Measurements from ENCODE around the gene CDH22. TPM values are rescaled to one million over a fixed set of nuclear protein-coding genes. Genes with fewer than 3 reads are reported as not detected.
A peak's percentile ranks its signal among the peaks of the same experiment; 100 is the strongest.

The CDH22 gene
- total RNA-seq, 3 donors from 2014 or later: 0.15 to 0.66 (median 0.16) TPM

DNA sequence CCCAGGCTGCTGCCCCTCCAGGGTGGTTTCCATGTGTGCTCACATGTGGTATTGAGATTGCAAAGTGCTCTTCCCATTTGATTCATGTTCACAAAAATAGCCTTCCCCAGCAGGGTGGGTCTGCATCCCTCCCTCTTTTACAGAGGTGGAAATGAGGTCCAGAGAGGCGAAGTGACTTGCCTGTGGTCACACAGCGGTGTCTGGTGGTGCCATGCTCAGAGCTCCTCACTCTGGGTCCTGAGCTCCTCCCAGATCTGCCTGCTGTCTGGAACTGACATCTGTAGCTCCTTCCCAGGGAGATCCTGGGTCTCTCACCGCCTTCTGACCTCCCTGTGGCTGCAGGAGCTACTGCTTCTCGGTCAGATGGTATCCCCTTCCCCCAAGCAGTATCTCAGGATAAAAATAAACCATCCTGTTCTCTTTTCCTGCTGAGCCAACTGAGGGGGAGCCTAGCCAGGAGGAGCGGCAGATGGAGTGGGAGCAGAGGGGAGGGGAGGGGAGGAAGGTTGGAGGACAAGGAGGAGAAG is 178.3 kb downstream of the CDH22 start:
- TF ChIP-seq POLR2A (IDR thresholded peaks at IDR 0.05): no peak
- TF ChIP-seq POLR2AphosphoS5 (IDR thresholded peaks at IDR 0.05): no peak
- peak in 1 of 2 donors; percentile 10 for DNase-seq (ENCODE audit: low spot score in 2 of 2)
- Histone ChIP-seq H3K27me3 (no peaks in the 10 kb centered on the region), H3K9me3 (no peaks in the 10 kb centered on the region), H3K4me1 (peaks cover 0 to 13% of the 10 kb centered on the region in 2 donors), H3K27ac (no peak overlapping the region), H3K4me3 (no peak overlapping the region), H3K36me3 (no peaks in the 10 kb centered on the region)
- intact Hi-C loops (cut with DNase I; ENCODE audit: low total_unique reads): no loop called here

DNA sequence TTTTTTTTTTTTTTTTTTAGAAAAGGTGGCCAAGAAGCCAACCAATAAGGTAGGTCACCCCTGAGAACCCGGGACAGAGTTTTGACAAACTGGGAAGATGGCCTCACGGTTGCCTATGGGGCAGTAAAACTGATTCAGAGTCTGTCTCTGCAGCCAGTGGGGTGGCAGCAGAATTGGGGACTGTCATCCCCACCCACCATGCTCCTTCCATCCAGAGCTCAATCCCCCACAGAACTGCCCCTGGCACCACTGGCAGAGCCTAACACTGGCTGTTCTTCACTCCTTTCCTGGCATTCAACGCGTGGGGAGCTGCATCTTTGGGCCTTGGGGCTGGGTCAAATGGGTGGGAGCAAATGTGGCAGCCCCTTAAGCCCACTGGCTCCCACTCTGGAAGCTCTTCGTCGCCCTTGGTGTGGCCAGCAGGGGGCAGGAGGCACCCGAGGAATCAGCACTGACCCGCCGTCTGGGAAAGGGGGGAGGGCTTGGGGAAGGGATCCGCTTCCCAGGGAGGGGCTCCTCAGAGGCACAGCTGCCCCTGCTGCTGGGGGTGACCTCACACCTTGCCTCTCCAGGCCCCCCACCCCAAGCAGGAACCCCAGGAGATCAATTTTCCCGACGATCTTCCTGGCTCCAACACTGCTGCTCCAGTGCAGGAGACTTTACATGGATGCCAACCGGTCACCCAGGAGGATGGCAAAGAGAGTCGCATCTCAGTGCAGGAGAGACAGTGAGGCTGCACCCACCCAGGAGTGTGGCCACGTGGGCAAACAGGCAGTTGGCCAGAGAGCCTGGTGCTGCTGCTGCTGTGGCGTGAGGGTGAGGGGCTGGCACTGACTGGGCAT is 179.8 kb downstream of the CDH22 start:
- Histone ChIP-seq H3K27me3 (no peaks in the 10 kb centered on the region), H3K9me3 (no peaks in the 10 kb centered on the region), H3K27ac (no peak overlapping the region), H3K4me1 (peaks cover 0 to 13% of the 10 kb centered on the region in 2 donors), H3K4me3 (no peak overlapping the region), H3K36me3 (no peaks in the 10 kb centered on the region)
- intact Hi-C loops (cut with DNase I; ENCODE audit: low total_unique reads): no loop called here
- peak in 1 of 2 donors; percentile 50 for DNase-seq (ENCODE audit: low spot score in 2 of 2)
- TF ChIP-seq, protein P1, sequence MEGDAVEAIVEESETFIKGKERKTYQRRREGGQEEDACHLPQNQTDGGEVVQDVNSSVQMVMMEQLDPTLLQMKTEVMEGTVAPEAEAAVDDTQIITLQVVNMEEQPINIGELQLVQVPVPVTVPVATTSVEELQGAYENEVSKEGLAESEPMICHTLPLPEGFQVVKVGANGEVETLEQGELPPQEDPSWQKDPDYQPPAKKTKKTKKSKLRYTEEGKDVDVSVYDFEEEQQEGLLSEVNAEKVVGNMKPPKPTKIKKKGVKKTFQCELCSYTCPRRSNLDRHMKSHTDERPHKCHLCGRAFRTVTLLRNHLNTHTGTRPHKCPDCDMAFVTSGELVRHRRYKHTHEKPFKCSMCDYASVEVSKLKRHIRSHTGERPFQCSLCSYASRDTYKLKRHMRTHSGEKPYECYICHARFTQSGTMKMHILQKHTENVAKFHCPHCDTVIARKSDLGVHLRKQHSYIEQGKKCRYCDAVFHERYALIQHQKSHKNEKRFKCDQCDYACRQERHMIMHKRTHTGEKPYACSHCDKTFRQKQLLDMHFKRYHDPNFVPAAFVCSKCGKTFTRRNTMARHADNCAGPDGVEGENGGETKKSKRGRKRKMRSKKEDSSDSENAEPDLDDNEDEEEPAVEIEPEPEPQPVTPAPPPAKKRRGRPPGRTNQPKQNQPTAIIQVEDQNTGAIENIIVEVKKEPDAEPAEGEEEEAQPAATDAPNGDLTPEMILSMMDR (IDR thresholded peaks at IDR 0.05): peak in 2 of 3 donors; percentile 29 to 39
- TF ChIP-seq POLR2AphosphoS5 (IDR thresholded peaks at IDR 0.05): no peak
- TF ChIP-seq POLR2A (IDR thresholded peaks at IDR 0.05): no peak

DNA sequence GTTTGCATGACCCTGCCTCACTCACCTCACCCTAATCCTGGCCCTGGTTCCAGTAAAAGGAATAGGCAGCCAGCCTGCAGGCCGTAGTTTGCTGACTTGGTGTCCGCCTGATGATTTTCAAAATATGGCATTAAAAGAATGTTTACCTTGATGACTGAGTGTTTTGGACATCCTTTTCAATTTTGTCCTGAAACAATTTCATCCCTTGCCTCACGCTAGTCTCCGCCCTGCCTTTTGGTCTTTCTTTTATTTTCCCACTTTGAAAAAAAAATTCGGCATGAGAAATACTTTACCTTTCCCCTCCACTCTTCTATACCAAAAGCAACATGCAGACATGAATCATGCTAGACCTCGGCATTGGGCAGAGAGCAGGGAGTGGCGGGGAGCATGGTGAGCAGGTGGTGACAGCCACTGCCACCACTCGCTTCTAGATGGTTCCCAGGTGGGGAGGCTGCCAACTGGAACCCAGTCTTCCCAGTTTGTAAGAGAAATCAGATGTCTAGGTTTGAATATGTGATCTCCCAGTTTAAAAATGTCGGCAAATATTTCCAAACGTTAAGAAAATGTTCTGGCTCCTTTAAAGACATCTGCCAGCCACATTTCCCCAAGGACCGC is 180.8 kb downstream of the CDH22 start:
- H3K4me3 ChIP-seq: no peak overlapping the region
- DNase-seq (ENCODE audit: low spot score in 2 of 2): peak in 1 of 2 donors; percentile 25
- H3K4me1 ChIP-seq: peaks cover 0 to 13% of the 10 kb centered on the region in 2 donors
- H3K27ac ChIP-seq: no peak overlapping the region
- TF ChIP-seq POLR2AphosphoS5 (IDR thresholded peaks at IDR 0.05) (no peak), POLR2A (IDR thresholded peaks at IDR 0.05) (no peak)
- TF ChIP-seq, protein P1 (IDR thresholded peaks at IDR 0.05): no peak
- no peaks in the 10 kb centered on the region for H3K9me3 ChIP-seq
- intact Hi-C loops (cut with DNase I; ENCODE audit: low total_unique reads): no loop called here
- H3K36me3 ChIP-seq: no peaks in the 10 kb centered on the region
- H3K27me3 ChIP-seq: no peaks in the 10 kb centered on the region

DNA sequence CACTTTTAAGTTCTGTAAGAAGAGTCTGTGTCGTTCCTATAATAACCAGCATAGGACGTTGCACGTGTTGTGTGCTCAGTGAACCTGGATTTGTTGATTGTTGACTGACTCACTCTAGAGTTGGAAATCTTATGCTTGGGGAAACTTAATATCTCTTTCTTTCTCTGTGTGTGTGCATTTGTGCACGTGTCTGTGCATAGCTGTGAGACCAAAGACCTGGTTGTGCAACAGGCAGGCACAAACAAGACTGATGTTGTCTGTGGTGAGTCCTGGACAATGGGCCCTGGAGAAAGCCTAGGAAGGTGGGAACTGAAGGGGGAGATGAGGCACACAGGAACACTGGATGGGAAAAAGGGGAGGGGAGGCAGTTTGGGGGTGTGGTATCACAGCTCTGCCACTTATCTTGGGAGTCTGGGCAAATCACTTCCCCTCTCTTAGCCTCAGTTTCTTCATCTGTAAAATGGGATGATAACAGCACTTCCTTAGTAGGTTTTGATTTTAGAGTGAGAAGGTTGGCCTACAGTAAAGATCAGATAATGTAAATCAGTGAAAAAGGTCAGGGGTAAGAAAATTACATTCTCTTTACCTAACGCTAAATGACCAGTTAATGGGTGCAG is 181.8 kb downstream of the CDH22 start:
- intact Hi-C loops (cut with DNase I; ENCODE audit: low total_unique reads): no loop called here

More for the DNA sequence above, 181.8 kb downstream of the CDH22 start:
- Histone ChIP-seq H3K9me3 (no peaks in the 10 kb centered on the region), H3K4me3 (no peak overlapping the region), H3K27ac (no peak overlapping the region), H3K27me3 (no peaks in the 10 kb centered on the region), H3K4me1 (peaks cover 1 to 3% of the 10 kb centered on the region in 2 donors), H3K36me3 (no peaks in the 10 kb centered on the region)
- TF ChIP-seq POLR2A (IDR thresholded peaks at IDR 0.05) (no peak), POLR2AphosphoS5 (IDR thresholded peaks at IDR 0.05) (no peak)
- TF ChIP-seq, protein P1 (IDR thresholded peaks at IDR 0.05): no peak
- DNase-seq (ENCODE audit: low spot score in 2 of 2): no peak

Other genes with a start within 250 kb of the CDH22 start
- gene NCOA5, start 218.5 kb downstream of the CDH22 start, total RNA-seq: 10 to 100 TPM; 30.1 to 59.7 (median 36.1) TPM
- 10 to 100 TPM; 11.7 to 21.6 (median 17.0) TPM for gene CD40, start 190.2 kb downstream of the CDH22 start, total RNA-seq
- gene ELMO2, start 98.1 kb upstream of the CDH22 start, total RNA-seq: 10 to 100 TPM; 41.0 to 63.3 (median 50.8) TPM
- 10 to 100 TPM in 1 of 3 donors, 1 to 10 TPM in 1, under 1 TPM in 1; 0.96 to 18.7 (median 8.2) TPM for gene ZNF334, start 205.1 kb upstream of the CDH22 start, total RNA-seq
- under 1 TPM in 1 of 3 donors, not detected in 2; 0.32 TPM for gene OCSTAMP, start 242.2 kb upstream of the CDH22 start, total RNA-seq